Hypothalamus (tissue), 51 donors: ENCODE results near the gene ABCA3.
"Not testable (repeated sequence)": the region's sequence is repeated elsewhere in the genome, so short reads cannot be mapped to it uniquely, and the experiment has no call there.

Experiments
- DNase-seq, 51 donors: peaks; one replicate each; lab custom pipeline; 2025; lab: John Stamatoyannopoulos, UW

Gene ABCA3

DNA sequence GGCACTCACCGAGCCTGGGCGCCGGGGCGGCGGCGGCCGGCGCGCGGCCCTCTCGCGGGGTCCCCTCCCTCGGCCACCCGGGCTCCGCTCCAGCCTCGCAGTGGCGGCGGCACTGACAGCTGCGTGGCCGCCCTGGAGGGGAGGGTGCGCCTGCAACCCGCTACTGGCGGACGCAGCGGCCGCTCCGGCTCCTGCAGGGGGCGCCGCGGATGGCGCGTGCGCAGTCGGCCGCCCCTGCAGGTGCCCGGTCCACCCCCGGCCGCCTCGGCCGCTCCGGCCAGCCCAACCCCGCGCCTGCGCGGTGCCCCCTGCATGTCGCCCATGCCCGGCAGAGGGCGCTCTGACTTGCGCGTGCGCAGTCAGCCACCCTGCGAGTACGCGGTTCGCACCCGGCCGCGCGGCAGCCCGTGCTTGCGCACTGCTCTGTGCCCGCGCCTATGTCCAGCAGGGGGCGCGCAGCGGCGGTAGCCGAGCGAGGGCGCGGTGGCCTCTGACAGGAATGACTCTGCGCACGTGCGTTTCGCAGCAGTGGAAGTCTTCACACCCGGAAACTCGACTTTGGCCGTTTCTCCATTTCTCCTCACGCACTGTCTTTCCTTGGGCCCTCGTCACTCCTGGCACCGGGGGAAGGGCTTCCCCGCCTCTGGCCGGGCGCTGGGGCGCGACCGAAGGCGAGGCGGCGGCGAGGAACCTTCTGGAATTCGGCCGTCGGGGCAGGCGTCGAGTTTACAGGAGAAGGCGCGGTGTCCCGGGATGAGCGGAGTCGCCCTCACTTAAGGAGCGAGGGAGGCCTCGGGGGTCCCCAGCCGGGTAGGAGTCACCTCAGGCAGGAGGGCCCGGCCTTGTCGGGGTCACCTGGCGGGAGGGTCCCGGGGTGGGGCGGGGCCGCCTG lies at the start of gene ABCA3:
Gene ABCA3 (minus strand): TSS at position 165 of the 892 bp plus-strand sequence. CDS start 14,262 bp downstream, outside the sequence.
- DNase-seq = peak; percentile 62 to 98 (median 91)

DNA sequence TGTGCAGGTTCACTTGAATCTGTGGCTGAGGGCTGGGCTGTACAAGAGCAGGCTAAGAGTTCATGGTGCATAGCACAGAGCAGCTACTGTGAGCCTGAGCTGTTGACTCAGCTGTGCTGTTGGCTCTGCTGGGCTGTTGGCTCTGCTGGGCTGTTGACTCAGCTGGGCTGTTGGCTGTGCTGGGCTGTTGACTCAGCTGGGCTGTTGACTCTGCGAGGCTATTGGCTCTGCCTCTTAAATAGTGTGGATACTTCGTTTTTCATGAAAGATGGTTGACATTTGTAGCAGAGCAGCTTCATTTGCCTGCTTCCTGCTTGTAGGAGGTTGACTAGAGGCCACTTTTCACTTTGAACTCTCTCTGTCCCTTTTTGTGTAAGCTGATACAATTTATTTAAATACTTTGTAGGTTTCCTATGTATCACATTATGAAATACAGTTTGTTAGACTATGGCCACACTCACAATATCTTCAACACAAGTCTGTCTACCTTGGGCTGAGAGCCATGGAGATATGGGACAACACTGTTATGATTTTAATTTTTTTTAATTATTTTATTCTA lies 48.4 kb upstream of the ABCA3 start:
- no peak for DNase-seq

GRCh38 chr16:2388139-2388874 lies 47.8 kb upstream of the ABCA3 start:
- no peak for DNase-seq

DNA sequence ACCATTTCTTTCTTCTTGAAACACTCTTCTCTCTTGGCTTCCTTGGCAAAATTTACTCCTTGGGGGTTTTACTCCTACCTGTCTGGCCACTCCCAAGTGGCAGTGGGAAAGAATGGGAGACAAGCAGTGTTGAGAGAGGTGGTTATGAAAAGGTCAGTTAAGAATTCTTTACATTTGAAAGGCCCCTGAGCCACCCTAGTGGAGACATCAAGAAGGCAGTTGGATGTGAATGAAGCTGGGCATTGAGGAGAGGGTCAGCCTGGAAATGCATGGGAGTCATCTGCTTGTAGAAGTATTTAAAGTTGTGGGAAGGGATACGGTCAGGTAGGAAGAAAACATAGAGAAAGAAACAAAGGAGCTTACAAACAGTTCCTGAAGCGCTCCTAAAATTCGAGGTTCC lies 46.5 kb upstream of the ABCA3 start:
- no peak for DNase-seq

- not testable (repeated sequence) for DNase-seq
Measured at GRCh38 chr16:2385982-2386381, 45.5 kb upstream of the ABCA3 start.

- DNase-seq = no peak
Measured at GRCh38 chr16:2385190-2385836, 44.8 kb upstream of the ABCA3 start.

GRCh38 chr16:2384426-2384825 lies 43.9 kb upstream of the ABCA3 start:
- DNase-seq = no peak

DNA sequence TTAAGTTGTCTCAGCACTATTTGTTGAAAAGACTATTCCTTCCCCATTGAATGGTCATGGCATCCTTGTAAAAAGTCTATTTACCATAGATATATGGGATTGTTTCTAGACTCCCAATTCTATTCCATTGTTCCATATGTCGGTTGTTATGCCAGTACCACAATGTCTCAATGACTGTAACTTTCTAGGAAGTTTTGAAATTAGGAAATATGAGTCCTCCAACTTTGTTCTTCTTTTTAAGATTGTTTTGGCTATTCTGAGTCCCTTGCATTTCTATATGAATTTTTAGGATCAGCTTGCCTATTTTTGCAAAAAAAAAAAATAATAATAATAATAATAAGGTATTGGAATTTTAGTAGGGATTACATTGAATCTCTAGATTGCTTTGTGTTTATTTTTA lies 43.0 kb upstream of the ABCA3 start:
- DNase-seq = no peak

- no peak for DNase-seq
Measured at GRCh38 chr16:2374644-2375043, 34.1 kb upstream of the ABCA3 start.

DNA sequence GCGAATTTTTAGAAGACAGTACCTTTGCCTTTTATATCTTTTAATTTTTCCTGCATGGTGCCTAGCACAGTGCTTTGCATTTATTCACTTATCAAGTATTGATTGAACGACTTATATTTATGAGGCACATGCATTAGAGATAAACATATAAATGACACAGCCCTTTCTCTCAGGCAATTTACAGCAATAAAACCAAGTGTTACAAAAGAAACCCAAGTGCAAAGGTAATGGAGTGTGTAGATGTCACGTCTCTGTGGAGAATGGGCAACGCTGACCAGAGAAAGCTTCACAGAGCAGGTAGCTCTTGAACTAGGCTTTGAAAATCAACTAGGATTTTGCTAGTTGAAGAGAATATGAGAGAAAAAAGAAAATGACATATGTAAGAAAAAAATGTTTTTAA lies 32.6 kb upstream of the ABCA3 start:
- no peak for DNase-seq

GRCh38 chr16:2372684-2373083 lies 32.2 kb upstream of the ABCA3 start:
- no peak for DNase-seq

DNA sequence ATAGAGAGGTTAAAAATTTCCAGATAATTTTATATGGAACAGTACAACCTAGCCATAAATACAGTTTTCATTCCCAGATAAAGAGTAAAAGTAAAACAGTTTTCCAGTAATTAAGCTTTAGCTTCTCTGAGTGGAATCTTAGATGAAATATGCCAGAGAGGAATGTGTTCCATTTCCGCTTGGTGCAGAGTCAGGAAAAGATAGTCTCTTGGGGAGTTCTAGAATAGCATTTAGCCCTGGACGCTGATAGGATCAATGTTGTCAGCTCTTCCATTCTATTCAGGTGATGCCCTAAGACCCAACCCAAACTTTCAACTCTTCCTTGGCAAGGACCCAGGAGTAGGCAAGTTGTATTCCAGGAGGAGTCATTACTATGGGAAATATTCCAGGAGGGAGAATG lies 30.9 kb upstream of the ABCA3 start:
- no peak for DNase-seq

DNA sequence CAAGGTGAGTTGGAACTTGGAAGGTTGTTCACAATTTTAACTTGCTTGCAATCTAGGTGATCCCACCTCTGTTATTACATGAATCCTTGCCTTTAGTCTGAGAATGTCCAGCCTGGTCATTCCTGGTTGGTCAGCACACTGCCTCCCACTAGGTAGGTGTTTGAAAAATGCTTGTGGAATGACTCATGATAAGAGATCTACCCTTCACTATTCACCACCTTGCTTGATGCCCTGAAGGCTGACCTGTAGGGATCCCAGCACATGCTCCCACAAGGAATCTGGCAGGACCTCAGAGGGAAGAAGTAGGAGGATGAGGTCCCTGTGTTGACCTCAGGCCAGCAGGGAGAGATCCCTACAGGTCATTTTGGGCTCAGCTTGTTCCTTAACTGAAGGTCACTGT lies 30.2 kb upstream of the ABCA3 start:
- no peak for DNase-seq

DNA sequence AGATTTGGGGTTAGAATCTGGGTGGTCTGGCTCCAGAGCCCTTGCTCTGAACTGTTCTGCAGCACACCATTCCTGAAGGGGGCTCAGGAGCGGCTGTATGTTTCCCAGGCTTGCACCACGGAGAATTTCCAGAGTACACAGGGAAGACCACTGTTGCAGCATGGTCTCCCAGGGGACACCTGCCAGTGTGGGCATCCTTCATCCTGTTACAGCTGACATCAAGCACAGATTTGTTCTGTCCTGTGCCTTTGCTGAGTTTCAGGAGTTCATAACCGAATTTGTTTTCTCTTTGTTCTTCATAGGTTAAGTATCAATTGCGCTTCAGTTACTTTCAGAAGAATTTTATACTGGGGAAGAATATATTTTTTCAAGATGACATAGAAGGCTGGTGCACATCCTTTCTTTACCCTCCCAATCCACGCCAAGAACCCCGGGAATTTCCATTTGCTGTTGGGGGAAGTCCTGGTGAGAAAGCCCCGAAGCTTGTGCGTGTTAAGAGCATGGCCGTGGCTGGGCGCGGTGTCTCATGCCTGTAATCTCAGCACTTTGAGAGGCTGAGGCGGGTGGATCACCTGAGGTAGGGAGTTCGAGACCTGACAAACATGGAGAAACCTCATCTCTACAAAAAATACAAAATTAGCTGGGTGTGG lies 26.3 kb upstream of the ABCA3 start:
- no peak for DNase-seq

GRCh38 chr16:2365397-2366294 lies 25.1 kb upstream of the ABCA3 start:
- no peak for DNase-seq

- no peak for DNase-seq
Measured at GRCh38 chr16:2364638-2365210, 24.2 kb upstream of the ABCA3 start.

DNA sequence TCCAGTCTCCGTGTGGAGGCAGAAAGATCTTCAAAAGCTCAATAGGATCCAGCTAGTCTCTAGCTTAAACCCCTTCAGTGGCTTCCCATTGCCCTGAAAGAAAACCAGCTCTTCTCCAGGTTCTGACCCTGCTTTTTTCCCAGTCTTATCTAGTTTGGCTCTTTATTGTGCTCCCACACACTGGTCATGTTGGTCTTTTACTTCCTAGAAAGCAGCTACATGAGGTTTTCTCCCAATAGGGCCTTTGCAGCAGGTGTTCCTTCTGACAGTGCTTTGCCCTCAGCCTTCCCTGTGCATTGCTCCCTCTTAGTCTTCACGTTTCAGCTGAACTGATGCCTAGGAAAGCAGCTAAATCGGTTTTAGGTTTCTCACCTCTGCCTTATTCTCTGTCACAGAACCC lies 21.7 kb upstream of the ABCA3 start:
- DNase-seq = no peak

DNA sequence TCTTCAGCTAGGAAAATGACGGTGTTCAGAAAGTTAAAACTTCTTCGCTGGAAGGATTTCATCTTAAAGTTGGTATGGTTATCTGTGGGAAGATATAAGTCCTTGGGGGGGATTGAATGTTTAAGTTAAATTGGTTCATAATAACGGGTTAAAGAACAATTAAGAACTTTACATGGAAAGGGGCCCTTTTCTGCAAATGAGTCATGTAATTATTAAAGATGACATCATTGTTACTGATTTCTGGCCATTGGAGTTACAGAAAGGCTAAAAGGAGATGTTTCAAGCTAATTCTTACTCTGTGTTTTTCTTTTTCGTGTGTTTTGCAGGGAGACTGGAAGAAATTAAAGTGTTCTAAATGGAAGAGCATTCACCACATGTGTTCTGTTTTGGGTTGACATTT lies 20.6 kb upstream of the ABCA3 start:
- DNase-seq = no peak

GRCh38 chr16:2359919-2360318 lies 19.4 kb upstream of the ABCA3 start:
- no peak for DNase-seq
